Astrocyte (in vitro differentiated cells and primary cell): ENCODE measurements around the gene ZBTB8A. TPM values are rescaled to one million over a fixed set of nuclear protein-coding genes. Genes with fewer than 3 reads are reported as not detected.
A peak's percentile ranks its signal among the peaks of the same experiment; 100 is the strongest.

Experiments
- DNase-seq: peaks from one replicate; pipeline ENCODE4 v3.0.0-alpha.2; 2010; ENCODE audit warnings: low read depth
- FAIRE-seq: peaks from 2 replicates; lab custom pipeline; 2011; peaks lifted over from hg19 to GRCh38; lab: Jason Lieb, UNC
- H2AFZ ChIP-seq: 2 replicates; pipeline ENCODE4 v1.6.0; 2012; ENCODE audit warnings: low read depth, low read length, inconsistent platforms
- H3K27ac ChIP-seq: 2 replicates; pipeline ENCODE4 v1.5.1; 2011; ENCODE audit warnings: low read depth, low read length, inconsistent platforms
- H3K27me3 ChIP-seq: 2 replicates; pipeline ENCODE4 v1.6.0; 2011; ENCODE audit warnings: low read length, inconsistent platforms; ENCODE audit not compliant: insufficient read depth
- H3K36me3 ChIP-seq: 2 replicates; pipeline ENCODE4 v1.5.1; 2011; ENCODE audit warnings: low read length, inconsistent platforms; ENCODE audit not compliant: insufficient read depth
- H3K4me1 ChIP-seq: 2 replicates; pipeline ENCODE4 v1.5.1; 2011; ENCODE audit warnings: low read length, inconsistent platforms; ENCODE audit not compliant: insufficient read depth
- H3K4me2 ChIP-seq: 2 replicates; pipeline ENCODE4 v1.6.0; 2012; ENCODE audit warnings: low read length, inconsistent platforms
- H3K4me3 ChIP-seq: 2 replicates; pipeline ENCODE4 v1.5.1; 2011; ENCODE audit warnings: low read depth, mild to moderate bottlenecking, low read length, inconsistent platforms; ENCODE audit not compliant: insufficient read depth
- H3K79me2 ChIP-seq: 2 replicates; pipeline ENCODE4 v1.6.0; 2012; ENCODE audit warnings: mild to moderate bottlenecking, low read length, inconsistent platforms; ENCODE audit not compliant: insufficient read depth
- H3K9ac ChIP-seq: 2 replicates; pipeline ENCODE4 v1.6.0; 2012; ENCODE audit warnings: mild to moderate bottlenecking, low read length, inconsistent platforms
- H3K9me3 ChIP-seq: 2 replicates; pipeline ENCODE4 v1.5.1; 2012; ENCODE audit warnings: low read depth, mild to moderate bottlenecking, low read length, inconsistent platforms; ENCODE audit not compliant: insufficient read depth
- H4K20me1 ChIP-seq: 2 replicates; pipeline ENCODE4 v1.6.0; 2012; ENCODE audit warnings: low read length, inconsistent platforms; ENCODE audit not compliant: insufficient read depth
- H3K27ac Mint-ChIP-seq: one replicate; pipeline ENCODE4 v1.8.0; 2021; ENCODE audit warnings: mild to moderate bottlenecking, mixed read lengths; ENCODE audit not compliant: unreplicated experiment
- H3K27me3 Mint-ChIP-seq: one replicate; pipeline ENCODE4 v1.8.0; 2021; ENCODE audit warnings: low read depth, mixed read lengths; ENCODE audit not compliant: unreplicated experiment
- H3K36me3 Mint-ChIP-seq: one replicate; pipeline ENCODE4 v1.8.0; 2021; ENCODE audit warnings: low read depth, mixed read lengths; ENCODE audit not compliant: unreplicated experiment
- H3K4me1 Mint-ChIP-seq: one replicate; pipeline ENCODE4 v1.8.0; 2021; ENCODE audit warnings: low read depth, mixed read lengths; ENCODE audit not compliant: unreplicated experiment
- H3K4me3 Mint-ChIP-seq: one replicate; pipeline ENCODE4 v1.8.0; 2021; ENCODE audit warnings: mild to moderate bottlenecking, moderate library complexity, mixed read lengths; ENCODE audit not compliant: unreplicated experiment
- H3K9me3 Mint-ChIP-seq: one replicate; pipeline ENCODE4 v1.8.0; 2021; ENCODE audit warnings: mild to moderate bottlenecking, mixed read lengths; ENCODE audit not compliant: unreplicated experiment
- CTCF ChIP-seq: IDR thresholded peaks from 2 replicates; pipeline ENCODE4 v1.5.1; 2011; ENCODE audit warnings: low read depth, mild to moderate bottlenecking, inconsistent platforms, low read length, moderate library complexity; ENCODE audit not compliant: insufficient read depth
- EZH2 ChIP-seq: IDR thresholded peaks from 2 replicates; pipeline ENCODE4 v1.6.1; 2012; ENCODE audit warnings: mild to moderate bottlenecking, low read length, inconsistent platforms; ENCODE audit not compliant: insufficient read depth
- total RNA-seq: library from RNA; stranded (reverse); gene quantifications from 2 replicates; pipeline ENCODE4 v1.2.1, GENCODE V29; 2021

ZBTB8A gene
- total RNA-seq, 1 donor from 2014 or later = 5.6 TPM

GRCh38 chr1:32609180-32609579 lies 70.0 kb downstream of the ZBTB8A start:
- no peak overlapping the region for H3K4me3 ChIP-seq
- DNase-seq (no peak), FAIRE-seq (no peak)
- no peaks in the 10 kb centered on the region for H3K36me3 Mint-ChIP-seq
- no peaks in the 10 kb centered on the region for H3K9me3 ChIP-seq
- H3K27me3 ChIP-seq = no peaks in the 10 kb centered on the region
- no peaks in the 10 kb centered on the region for H4K20me1 ChIP-seq
- H2AFZ ChIP-seq = no peak overlapping the region
- TF ChIP-seq EZH2 = no peak
- TF ChIP-seq CTCF = no peak
- H3K9ac ChIP-seq = no peak overlapping the region
- H3K27ac Mint-ChIP-seq = no peak overlapping the region
- no peaks in the 10 kb centered on the region for H3K79me2 ChIP-seq
- no peaks in the 10 kb centered on the region for H3K4me1 ChIP-seq
- H3K36me3 ChIP-seq = no peaks in the 10 kb centered on the region
- H3K27me3 Mint-ChIP-seq = no peaks in the 10 kb centered on the region
- H3K9me3 Mint-ChIP-seq = no peaks in the 10 kb centered on the region
- no peak overlapping the region for H3K4me2 ChIP-seq
- no peaks in the 10 kb centered on the region for H3K4me1 Mint-ChIP-seq
- H3K27ac ChIP-seq = no peak overlapping the region
- H3K4me3 Mint-ChIP-seq = no peak overlapping the region

- Histone ChIP-seq H2AFZ (peak overlapping the region; percentile 90), H3K79me2 (no peaks in the 10 kb centered on the region), H3K27ac (peak overlapping the region; percentile 37), H4K20me1 (no peaks in the 10 kb centered on the region), H3K4me1 (no peaks in the 10 kb centered on the region), H3K36me3 (no peaks in the 10 kb centered on the region), H3K27me3 (no peaks in the 10 kb centered on the region), H3K4me2 (peak overlapping the region; percentile 93), H3K9me3 (no peaks in the 10 kb centered on the region), H3K9ac (peak overlapping the region; percentile 74), H3K4me3 (peak overlapping the region; percentile 72)
- DNase-seq = no peak
- Mint-ChIP-seq H3K27me3 (no peaks in the 10 kb centered on the region), H3K9me3 (no peaks in the 10 kb centered on the region), H3K4me3 (no peak overlapping the region), H3K4me1 (no peaks in the 10 kb centered on the region), H3K36me3 (peaks cover 1% of the 10 kb centered on the region), H3K27ac (no peak overlapping the region)
- TF ChIP-seq EZH2 = no peak
- TF ChIP-seq CTCF = no peak
- FAIRE-seq = no peak
Observed at GRCh38 chr1:32611859-32612188, 72.6 kb downstream of the ZBTB8A start.

GRCh38 chr1:32612189-32612881 lies 73.1 kb downstream of the ZBTB8A start:
- Histone ChIP-seq H3K4me3 (peak overlapping the region; percentile 72), H3K4me1 (no peaks in the 10 kb centered on the region), H3K27me3 (no peaks in the 10 kb centered on the region), H3K9me3 (no peaks in the 10 kb centered on the region), H3K79me2 (no peaks in the 10 kb centered on the region), H3K27ac (peak overlapping the region; percentile 37), H3K9ac (peak overlapping the region; percentile 74), H3K36me3 (no peaks in the 10 kb centered on the region), H2AFZ (peak overlapping the region; percentile 90), H3K4me2 (peak overlapping the region; percentile 93), H4K20me1 (no peaks in the 10 kb centered on the region)
- TF ChIP-seq EZH2 (no peak), CTCF (no peak)
- peak overlapping the region; percentile 52 for H3K4me3 Mint-ChIP-seq
- H3K27me3 Mint-ChIP-seq = no peaks in the 10 kb centered on the region
- FAIRE-seq (no peak), DNase-seq (peak; percentile 58)
- H3K27ac Mint-ChIP-seq = no peak overlapping the region
- H3K9me3 Mint-ChIP-seq = no peaks in the 10 kb centered on the region
- no peaks in the 10 kb centered on the region for H3K4me1 Mint-ChIP-seq
- peaks cover 2% of the 10 kb centered on the region for H3K36me3 Mint-ChIP-seq
